Measurements from ENCODE around the gene BICRAL.
"Not testable (repeated sequence)": the region's sequence is repeated elsewhere in the genome, so short reads cannot be mapped to it uniquely, and the experiment has no call there.

Gene BICRAL

GRCh38 chr6:42902429-42903263 is 120.8 kb downstream of the BICRAL start:
- DNase-seq = not testable (repeated sequence)

- no peak for DNase-seq
These were observed 122.6 kb downstream of the BICRAL start for GRCh38 chr6:42904467-42904866.

DNA sequence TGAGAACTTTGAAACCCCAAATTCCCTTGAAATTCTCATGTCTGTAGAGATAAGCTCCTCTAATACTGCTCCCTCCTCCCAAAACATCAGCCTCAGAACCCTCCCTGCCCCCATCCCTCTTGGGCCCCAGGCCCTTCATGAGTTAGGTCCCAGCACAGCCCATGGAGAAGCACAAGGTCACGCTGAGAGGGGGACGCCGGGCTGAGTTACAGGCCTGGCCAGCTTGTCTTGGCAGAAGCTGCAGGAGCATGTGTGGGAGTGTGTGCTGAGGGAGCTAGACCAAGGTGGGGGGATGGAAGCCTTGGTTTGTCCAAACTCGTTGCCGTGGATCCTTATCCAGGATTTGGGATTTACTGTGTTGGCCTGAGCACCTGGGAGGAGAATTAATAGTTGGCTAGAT is 125.5 kb downstream of the BICRAL start:
- no peak for DNase-seq

- no peak for DNase-seq
These were observed 128.0 kb downstream of the BICRAL start for GRCh38 chr6:42909835-42910234.

- DNase-seq = no peak
These were observed 129.5 kb downstream of the BICRAL start for GRCh38 chr6:42911171-42912021.

GRCh38 chr6:42914546-42914945 is 132.7 kb downstream of the BICRAL start:
- no peak for DNase-seq

DNA sequence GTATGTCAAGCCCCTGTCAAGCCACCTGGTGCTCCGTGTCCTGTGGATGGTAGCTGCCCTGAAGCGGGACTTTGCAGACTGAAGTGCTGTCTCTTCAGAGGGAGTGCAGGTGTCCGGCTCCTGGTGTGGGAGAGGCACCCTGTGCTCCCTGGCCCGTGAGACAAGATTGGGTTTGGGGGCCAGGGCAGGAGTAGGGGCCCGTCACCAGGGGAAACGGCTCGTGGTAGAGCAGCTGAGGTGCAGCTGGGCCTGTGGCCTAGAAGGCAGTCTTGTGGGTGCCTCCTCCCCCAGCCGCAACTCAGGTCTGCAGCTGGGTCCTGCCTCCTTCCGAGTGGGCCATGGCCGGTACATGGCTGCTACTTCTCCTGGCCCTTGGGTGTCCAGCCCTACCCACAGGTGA is 133.9 kb downstream of the BICRAL start, which contains the start of gene PTCRA:
Gene PTCRA, plus strand, starts transcription at position 322 of the 400 bp plus-strand sequence. Its CDS starts 17 bp downstream, at position 339.
- DNase-seq = no peak

DNA sequence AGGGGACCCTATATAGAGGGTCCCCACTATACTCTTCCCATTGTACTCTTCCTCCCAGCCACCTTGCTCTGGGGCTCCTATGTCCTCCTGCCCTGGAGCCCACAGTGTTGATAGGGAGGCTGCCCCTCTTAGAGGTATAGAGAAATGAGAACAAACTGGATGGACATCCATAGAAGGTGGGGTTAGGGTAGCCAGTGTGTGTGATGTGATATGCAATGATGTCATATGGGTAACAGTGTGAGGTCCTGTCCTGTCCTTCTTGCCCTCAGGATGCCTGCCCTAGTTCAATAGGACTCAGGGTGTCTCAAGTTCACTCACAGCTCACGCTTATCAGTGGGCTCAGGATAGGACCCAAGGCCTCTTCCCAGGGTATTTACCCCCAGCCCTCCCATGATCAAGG is 134.4 kb downstream of the BICRAL start:
- DNase-seq = no peak
